HG02840 (cell line): Measurements from ENCODE around the gene HS6ST3.

Experiments used
- ATAC-seq: cut with Tn5 transposase; IDR thresholded peaks from one replicate; pipeline ENCODE4 v1.9.1; 2021; ENCODE audit warnings: mild to moderate bottlenecking, moderate library complexity, moderate number of reproducible peaks; ENCODE audit not compliant: unreplicated experiment, low FRiP score

The HS6ST3 gene

DNA sequence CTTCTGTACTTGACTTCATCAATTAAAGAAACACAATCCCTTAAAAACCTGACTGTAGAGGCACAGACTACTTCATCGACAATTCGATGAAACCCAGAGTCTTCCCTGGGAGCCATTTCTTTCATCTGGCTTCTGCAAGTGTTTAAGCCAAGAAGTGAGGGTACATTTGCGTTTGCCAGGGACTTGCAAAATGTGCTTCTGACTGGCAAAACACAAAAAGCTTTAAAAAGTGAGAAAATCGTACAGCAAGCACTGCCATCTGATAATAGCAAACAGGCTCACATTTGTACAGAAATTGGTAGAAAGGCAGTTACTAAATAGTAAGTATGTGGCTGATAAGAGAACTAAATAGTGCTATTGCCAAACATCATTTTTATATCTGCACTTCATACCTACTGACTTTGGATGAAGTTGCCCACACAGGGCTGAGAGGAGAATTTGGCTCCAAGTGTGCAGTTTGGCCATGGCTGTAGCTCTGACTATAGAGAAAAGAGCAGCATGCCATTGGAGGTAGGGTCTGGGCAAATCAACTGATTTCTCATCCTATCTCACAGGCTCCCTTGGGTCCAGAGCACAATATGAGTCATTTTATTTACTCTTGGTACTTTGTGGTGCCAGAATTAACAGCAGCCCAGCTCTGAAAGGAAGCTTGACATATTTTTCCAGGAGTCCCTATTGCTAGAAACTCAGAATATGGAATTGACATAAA, 546.2 kb downstream of the HS6ST3 start:
- no peak for ATAC-seq

DNA sequence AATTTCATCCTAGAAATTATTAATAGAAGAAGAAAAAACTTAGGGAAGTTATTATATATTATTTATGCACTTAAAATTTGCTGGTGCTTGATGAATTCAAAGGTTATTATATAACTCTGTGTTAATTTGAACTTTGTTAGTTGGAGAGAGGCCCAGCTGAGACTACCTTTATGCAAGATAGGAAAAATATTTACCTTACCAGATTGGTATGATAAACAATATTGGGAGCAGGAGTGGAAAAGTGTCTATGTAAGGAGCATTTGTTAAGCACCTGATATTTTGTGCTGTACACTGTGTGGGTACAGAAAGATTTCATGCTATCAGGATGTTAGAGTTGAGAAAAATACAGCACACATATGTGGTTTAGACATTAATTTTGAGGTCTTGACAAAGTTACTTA, 547.1 kb downstream of the HS6ST3 start:
- ATAC-seq, result no peak

DNA sequence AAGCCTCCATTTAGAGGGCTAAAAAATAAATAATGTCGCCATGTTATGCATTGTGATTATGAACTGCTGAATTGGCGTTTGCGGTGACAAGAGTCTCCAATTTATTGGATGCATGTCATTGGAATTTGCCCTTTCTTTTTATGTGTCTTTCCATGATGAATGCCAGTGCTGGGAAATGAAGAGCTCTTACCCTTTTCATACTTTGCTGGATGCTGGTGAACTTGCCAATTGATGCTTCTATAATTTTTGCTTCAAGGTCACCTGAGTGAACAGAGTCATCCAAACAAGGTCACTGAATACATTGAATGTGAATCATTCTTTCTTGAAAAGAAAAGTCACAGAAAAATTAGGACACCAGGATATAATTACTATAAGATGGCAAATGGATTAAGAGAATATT, 556.2 kb downstream of the HS6ST3 start:
- no peak for ATAC-seq

DNA sequence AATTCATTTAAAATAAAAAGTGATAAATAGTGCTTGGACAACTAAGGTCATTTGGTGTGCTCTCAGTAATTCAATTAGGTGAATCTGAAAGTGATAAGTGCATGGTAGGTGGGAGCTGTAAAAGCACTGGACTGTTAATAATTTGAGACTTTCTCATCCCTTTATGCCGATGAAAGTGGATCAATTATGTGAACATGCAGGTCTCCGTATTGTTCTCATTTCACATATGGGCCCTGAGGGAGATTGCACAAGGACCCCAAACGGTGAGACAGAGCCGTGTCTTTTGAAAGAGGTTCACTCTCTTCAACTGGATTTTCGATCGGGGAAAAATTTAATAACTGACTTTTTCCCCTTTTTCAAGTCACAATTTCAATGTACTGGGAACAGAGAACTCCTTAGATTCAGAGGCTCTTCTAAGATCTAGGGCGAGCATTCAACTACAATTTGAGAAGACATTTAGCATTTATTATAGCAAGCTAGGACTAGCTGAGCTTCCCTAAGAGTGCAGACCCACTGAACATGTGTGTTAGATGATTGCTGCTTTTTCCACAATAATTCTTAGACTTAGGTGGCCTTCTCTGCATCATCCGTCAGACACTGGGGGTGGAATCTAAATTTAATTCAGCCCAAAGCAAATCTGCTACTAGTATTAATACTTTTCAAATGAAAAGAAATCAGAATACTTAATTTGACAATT, 556.8 kb downstream of the HS6ST3 start:
- no peak for ATAC-seq

DNA sequence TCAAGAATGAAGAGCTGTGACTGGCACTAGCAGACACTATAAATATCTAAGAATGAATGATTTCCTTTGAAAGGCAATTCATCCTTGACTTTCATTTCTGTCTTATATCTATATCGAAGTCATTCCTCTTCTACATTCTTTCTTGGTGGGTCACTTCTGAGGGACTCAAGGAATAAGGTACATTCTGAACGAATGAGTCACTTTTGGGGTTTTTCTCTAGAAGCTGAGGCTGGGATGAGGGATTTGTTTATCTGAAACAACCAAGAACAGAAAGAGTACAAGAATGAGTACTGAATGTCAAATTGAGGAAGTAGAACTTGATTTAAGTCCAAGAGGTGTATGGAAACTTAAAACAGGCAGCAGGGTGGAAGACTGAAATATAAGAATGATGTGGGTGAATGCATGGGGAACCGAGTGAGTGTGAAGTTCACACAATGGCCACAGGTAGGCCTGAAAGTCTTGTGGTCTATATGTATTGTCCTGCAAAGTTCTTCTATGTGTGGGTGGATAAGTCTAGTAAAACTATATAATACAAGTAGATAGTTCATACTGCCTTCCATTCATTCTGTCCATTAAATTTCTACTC, 560.5 kb downstream of the HS6ST3 start:
- ATAC-seq, result no peak

DNA sequence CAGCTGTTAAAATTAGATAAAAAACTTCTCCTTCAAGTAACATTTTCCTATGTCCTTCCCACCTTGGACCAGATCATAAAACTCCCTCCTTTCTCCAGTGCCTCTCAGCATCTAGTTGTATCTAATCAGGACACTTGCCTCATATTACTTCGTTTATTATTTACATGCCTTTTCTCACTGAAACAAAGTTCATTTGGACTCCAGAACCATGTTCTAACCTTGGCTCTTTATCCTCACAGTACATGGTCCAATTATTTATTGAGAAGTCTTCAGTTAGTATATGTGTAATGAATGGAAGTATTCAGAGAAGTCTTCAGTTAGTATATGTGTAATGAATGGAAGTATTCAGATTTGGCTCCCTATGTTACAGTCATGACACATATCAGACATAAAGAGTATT, 561.7 kb downstream of the HS6ST3 start:
- ATAC-seq, result no peak

DNA sequence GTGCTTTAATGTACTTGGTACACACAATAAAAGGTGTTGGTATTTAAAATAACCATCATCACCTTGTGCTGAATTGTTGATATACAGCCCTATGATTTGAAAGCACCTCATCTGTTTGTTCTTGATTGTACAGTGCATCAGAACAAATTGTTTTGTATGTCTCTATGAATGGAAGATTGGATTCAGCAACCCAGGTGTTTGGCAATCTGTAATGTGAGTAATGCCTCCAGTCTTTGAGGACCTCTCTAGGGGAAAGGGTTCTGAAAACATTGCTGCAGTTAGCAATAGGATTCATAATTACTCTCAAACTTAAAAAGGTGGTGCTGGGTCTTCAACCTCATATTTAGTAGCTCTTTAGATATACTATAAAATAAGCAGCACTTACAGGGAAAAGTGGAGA, 562.6 kb downstream of the HS6ST3 start:
- no peak for ATAC-seq

DNA sequence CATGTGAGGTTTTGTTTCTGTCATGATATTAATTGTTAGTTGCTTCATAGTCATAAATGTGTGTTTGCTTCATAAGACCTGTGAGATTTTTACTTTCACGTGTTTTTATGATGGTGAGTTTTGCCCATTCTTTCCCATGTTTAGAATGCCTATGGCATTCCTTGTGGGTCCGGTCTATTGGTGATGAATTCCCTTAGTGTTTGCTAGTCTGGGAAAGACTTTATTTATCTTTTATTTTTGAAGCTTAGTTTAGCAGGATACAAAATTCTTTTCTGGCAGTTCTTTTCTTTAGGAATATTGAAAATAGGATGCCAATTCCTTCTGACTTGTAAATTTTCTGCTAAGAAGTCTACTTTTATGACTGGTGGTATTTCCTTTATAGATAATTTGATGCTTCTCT, 571.7 kb downstream of the HS6ST3 start:
- ATAC-seq, result no peak

DNA sequence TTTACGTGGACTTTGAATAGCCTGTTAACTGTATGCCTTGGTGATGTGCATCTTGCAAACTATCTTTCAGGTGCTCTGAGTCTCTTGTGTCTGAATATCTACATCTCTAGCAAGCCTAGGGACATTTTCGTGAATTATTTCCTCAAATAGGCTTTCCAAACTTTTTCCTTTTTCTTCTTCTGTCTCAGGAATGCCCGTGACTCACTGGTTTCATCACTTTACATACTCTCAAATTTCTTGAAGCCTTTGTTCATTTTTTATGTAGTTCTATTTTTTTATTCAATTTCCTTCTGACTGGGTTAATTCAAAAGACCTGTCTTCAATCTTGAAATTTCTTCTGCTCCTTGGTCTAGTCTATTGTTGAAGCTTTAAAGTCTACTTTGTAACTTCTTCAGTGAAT, 572.1 kb downstream of the HS6ST3 start:
- ATAC-seq, result no peak

DNA sequence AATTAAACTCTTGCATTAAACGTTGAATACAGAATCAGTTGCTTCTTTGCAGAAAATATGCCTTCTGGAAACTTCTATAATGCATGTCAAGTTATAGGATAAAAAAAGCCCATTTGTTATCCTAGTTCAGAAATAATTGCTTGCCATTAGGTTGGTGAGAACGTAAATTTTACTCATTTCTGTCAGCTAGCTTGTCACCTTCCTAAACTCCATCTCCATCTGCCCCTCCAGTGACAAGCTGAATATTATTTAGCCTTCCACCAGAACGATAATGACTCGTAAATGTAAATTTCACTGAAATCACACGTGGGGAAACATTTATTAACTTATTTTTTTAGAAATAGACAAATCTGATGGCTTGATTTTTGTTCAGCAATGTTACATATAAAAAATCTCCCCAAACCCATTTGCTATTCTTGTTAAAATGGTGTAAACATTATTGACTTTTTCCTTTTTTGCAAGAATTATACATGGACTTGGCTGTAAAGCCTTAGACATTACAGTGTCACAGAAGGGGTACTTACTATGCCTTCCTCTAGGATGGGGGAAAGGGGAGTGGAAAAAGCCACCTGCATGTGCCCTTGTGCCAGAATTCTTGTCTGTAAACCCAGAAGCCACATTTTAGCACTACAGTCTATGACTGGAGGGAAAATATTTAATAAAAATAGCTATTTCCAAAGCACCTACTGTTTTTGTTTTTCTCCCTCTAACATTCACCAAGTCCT, 577.5 kb downstream of the HS6ST3 start:
- ATAC-seq, result no peak

DNA sequence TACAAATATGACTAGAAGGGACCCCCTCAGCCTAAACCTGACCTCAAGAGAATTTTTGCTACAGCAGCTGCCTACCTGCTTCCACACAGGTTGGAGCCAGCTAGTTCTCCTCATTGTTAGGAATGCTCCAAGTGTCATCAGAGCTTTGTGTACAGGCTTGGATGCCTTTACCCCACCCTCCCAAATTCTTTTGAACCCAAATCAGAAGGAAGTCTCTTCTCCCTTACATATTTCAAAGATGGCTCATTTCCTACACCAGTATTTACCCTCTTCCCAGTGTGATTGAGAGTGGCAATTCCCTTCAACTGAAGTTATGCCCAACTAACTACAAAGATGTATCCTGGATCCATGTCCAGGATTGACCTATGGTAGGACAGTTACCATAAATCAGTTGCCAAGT, 581.2 kb downstream of the HS6ST3 start:
- no peak for ATAC-seq

DNA sequence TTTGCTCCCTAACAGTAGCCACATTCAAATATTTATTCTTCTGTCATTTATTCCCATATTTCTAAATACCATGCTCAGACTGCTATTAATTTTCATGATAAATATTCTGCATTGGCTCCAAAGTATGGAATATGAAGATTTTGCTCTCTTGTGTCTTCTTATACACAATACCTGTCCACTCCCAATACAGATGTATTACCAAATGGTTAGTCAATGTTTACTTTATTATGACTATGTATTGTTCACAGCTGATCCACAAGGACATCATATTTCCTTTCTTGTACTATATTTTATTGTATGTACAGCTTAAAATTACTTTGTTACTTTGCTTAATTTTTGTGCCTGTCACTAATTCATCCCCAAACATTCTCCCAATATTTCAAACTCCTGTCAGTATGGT, 582.1 kb downstream of the HS6ST3 start:
- ATAC-seq, result no peak

DNA sequence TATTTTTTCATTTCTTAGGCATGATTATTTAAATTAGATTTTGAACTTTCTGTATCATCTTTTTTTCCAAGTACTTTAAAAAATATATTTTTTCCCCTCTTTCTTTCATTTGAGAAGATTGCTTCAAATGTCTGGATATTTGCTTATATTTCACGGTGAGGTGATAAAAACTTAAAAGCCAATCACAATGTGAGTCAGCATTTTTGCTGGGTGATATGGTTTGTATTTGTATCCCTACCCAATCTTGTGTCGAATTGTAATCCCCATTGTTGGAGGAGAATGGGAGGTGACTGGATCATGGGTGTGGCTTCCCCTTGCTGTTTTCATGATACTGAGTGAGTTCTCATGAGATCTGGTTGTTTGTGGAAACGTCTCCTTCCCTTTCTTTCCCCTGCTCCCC, 583.9 kb downstream of the HS6ST3 start:
- ATAC-seq, result no peak

DNA sequence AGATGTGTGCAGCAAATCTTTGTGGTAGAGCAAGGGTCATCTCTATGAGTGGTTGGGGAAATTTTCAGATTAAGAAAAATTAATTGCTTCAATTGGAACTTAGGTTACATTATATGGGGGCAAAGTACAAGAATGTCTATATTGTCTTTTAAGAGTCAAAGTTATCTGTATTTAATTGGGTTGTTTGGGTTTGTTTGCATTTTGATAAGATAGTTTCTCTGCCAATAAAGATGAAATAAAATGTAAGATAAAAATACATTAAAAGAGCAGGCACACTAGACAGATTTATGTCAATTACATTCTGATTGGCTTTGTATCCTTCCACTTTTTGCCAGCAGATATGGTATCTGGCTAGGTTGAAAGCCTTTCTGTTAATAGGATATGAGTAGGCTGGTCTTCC, 587.1 kb downstream of the HS6ST3 start:
- ATAC-seq, result no peak

DNA sequence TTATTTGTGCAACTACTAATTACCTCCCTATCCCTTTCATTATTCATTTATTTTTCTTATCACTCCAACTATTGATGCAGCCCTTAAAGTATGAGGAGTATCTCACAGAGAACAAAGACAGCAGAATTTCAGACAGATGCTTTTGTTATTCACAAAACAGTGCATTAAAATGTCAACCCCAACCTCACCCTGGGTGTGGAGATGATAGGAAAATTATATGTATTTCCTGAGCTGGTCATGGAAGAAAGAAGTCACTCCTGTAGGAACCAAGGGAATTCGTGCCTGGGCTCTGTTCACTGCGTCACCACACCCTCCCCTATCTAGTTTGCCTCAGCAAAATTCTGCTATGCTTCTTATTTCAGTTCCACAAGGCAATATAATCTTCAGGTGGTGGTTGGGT, 588.9 kb downstream of the HS6ST3 start:
- ATAC-seq, result no peak

DNA sequence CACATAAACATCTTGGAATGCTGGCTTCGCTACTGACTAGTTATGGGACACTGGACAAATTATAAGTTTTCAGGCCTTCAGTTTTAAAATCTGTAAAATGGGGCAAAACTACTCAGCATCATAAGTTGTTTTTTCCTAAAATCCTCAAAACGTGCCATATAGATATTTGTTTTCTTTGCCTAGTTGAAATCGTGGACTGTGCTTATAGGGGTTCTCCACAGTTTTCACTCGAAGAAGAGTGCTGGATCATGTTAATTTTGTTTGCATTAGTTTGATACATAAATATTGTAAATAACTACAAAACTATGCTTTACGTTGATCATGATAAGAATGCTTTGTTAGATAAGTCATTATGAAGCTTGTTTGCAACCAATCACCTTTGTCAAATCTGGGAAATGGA, 591.0 kb downstream of the HS6ST3 start:
- ATAC-seq, result no peak

DNA sequence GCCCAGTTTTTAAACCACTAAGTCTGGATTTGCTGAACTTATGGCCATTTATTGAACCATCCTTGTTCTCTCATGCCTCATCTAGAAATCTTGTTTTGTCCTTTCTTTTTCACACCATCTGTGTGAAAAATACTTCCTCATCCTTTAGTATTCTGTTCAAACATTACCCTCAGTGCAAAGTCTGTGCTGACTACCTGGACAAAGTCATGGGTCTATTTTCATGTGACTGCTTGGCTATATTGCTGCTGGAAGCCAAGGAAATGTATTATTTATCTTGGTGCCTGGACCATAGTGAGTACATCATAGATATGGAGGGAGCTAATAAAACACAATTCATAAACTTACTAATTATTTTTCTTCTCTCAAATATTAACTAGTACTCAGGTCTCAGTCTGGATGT, 591.9 kb downstream of the HS6ST3 start:
- no peak for ATAC-seq

DNA sequence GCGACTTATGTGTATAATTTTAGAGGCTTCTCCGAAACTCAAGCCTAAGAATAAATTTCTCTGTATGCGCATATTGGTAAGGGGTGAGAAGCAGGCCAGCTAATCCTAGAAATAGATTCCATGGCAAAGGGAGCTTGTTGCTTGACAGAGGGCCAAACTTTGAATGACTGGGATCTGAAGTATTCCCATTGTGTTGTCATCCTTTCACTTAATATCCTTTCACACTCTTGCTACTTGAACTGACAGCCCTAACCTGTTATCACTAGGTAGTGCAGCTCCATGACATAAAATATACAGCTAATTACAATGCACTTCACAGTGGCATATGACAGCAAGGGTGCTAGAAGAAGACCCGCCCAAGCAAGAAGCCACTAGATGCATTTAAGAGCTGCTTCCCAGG, 594.6 kb downstream of the HS6ST3 start:
- no peak for ATAC-seq

DNA sequence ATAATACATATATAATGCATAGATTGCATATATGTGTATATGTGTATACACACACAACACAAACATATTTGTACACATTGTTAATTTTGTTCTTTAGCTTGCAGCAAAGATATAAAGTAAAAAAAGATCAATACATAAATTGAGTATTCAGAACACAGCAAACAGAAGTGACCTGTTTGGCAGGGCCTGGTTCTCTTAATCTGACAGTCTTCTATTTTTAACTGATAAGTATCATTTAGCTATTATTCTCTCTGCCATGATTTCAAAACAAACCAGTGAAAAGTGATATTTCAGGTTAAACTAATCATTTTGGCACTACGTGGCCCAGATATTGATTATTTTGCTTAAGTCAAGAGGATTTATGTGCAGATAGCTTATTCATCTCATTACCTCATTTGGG, 595.0 kb downstream of the HS6ST3 start:
- no peak for ATAC-seq

DNA sequence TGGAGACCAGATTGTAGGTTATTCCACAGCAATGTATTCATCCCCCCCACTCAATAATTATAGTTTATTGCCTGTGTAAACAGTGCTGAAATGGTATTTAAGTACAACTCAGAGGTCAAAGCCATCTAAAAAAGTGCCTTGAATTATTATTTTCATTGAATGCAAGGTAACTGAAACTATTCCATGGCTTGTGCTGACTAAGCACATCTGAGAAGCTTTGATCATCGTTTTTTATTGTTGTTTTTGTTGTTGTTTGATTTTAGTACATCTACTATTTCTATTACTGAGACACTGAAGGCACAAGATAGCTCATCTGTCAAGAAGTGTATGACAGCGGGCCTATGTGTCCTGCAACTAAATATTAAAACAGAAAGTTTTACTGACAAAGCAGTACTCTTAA, 596.4 kb downstream of the HS6ST3 start:
- no peak for ATAC-seq

DNA sequence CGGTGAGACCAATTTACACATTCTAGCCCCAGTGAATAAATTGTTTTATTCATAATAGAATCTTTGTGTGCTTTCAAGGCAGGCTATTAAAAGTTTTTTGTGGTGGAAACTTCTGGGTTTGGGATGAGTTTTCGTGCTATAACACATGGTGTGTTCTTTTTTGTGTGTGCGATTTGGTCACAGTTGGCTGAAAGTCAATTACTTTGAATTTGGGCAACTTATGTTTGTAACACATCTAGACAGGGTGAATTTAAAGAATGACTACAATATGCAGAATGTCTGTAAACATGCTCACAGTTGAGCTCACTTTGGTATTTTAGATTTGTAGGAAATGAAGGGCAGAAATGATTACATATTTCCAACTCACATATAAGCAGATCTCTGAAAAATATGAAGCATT, 597.3 kb downstream of the HS6ST3 start:
- no peak for ATAC-seq
